ENCODE results near the gene SPINK4. TPM values are rescaled to one million over a fixed set of nuclear protein-coding genes. Genes with fewer than 3 reads are reported as not detected.

Gene SPINK4
- polyA plus RNA-seq, 3 donors from 2014 or later: not detected

DNA sequence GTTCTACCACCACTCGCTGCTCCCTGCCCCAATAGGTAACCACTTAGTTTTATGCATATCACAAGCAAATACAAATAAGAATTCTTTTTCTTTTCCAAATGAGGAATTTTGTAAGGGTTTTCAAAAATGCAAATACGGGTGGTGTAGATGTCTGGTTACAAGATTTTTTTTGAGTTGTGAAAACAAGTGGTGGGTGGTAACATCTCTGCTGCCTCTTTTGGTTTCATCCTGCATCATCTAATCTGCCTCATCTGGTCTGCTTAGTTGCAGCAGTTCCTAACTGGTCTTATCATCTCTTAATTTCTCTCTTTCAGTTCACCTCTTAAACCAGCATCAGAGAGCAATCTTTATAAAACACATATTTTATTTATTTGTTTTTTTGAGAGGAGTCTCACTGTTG, 55.6 kb downstream of the SPINK4 start:
- H3K4me3 Mint-ChIP-seq: no peak overlapping the region
- H3K36me3 Mint-ChIP-seq: peaks cover 7 to 35% (median 21%) of the 10 kb centered on the region in 3 donors
- peak overlapping the region in 2 of 6 donors; percentile 25 to 46 for H3K27ac Mint-ChIP-seq
- DNase-seq: no peak
- H3K4me1 Mint-ChIP-seq: peaks cover 76 to 90% of the 10 kb centered on the region in 2 donors
- no peaks in the 10 kb centered on the region for H3K9me3 Mint-ChIP-seq
- H3K27me3 Mint-ChIP-seq (ENCODE audit: low read depth in 3 of 3): peaks cover 5 to 9% (median 7%) of the 10 kb centered on the region in 3 donors

DNA sequence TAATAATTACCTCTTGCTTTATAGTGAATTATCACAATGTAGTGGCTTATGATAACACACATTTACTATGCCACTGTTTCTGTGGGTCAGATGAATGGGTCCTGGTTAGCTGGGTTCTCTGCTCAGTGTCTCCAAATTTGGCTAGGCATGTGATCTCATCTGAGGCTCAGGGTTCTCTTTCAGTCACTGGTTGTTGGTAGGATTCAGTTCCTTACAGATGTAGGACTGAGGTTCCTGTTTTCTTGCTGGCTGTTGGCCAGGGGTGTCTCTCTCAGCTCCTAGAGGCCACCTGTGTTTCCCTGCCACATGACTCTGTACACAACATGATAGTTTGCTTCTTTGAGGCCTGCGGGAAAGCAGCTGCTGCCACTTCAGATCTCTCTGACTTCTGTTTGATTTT, 57.5 kb downstream of the SPINK4 start:
- Mint-ChIP-seq H3K4me3 (no peak overlapping the region), H3K27ac (peak overlapping the region in 5 of 6 donors; percentile 3 to 52 (median 9)), H3K4me1 (peaks cover 58 to 77% of the 10 kb centered on the region in 2 donors), H3K27me3 (ENCODE audit: low read depth in 3 of 3) (peaks cover 0 to 3% (median 2%) of the 10 kb centered on the region in 3 donors), H3K9me3 (no peaks in the 10 kb centered on the region), H3K36me3 (peaks cover 7 to 40% (median 27%) of the 10 kb centered on the region in 3 donors)
- no peak for DNase-seq

Other genes with a start within 250 kb of the SPINK4 start
- 10 to 100 TPM; 32.7 to 43.1 (median 33.8) TPM for gene APTX, start 238.5 kb upstream of the SPINK4 start, polyA plus RNA-seq
- 100 to 1,000 TPM in 1 of 3 donors, 10 to 100 TPM in 2; 64.2 to 108 (median 95.2) TPM for gene DNAJA1, start 214.9 kb upstream of the SPINK4 start, polyA plus RNA-seq
- gene SMU1, start 163.5 kb upstream of the SPINK4 start, polyA plus RNA-seq: 10 to 100 TPM; 15.5 to 35.7 (median 22.5) TPM
- gene B4GALT1, start 72.8 kb upstream of the SPINK4 start, polyA plus RNA-seq: 10 to 100 TPM; 21.7 to 49.2 (median 44.2) TPM
- 100 to 1,000 TPM in 2 of 3 donors, 10 to 100 TPM in 1; 94.7 to 164 (median 137) TPM for gene BAG1, start 24.5 kb downstream of the SPINK4 start, polyA plus RNA-seq
- 10 to 100 TPM; 44.0 to 66.2 (median 57.6) TPM for gene CHMP5, start 24.9 kb downstream of the SPINK4 start, polyA plus RNA-seq
- 10 to 100 TPM in 2 of 3 donors, 1 to 10 TPM in 1; 8.8 to 27.0 (median 11.8) TPM for gene NFX1, start 50.3 kb downstream of the SPINK4 start, polyA plus RNA-seq
- gene AQP7, start 162.4 kb downstream of the SPINK4 start, polyA plus RNA-seq: not detected
- 1 to 10 TPM; 5.2 to 7.9 (median 5.4) TPM for gene AQP3, start 207.4 kb downstream of the SPINK4 start, polyA plus RNA-seq
- gene NOL6, start 233.8 kb downstream of the SPINK4 start, polyA plus RNA-seq: 10 to 100 TPM in 2 of 3 donors, 1 to 10 TPM in 1; 9.7 to 21.7 (median 18.8) TPM